HG03460 (cell line): Measurements from ENCODE around the gene RFX1.
"Not testable (repeated sequence)": the region's sequence is repeated elsewhere in the genome, so short reads cannot be mapped to it uniquely, and the experiment has no call there.

Source experiments
- ATAC-seq: cut with Tn5 transposase; IDR thresholded peaks from one replicate; pipeline ENCODE4 v1.9.1; 2021; ENCODE audit not compliant: unreplicated experiment

The RFX1 gene

GRCh38 chr19:13979686-13980085, 26.4 kb downstream of the RFX1 start:
- ATAC-seq = no peak

GRCh38 chr19:13979244-13979615, 26.9 kb downstream of the RFX1 start:
- no peak for ATAC-seq

- no peak for ATAC-seq
Observed at GRCh38 chr19:13978351-13979243, 27.5 kb downstream of the RFX1 start.

- no peak for ATAC-seq
Observed at GRCh38 chr19:13977803-13978202, 28.3 kb downstream of the RFX1 start.

GRCh38 chr19:13976446-13976845, 29.7 kb downstream of the RFX1 start:
- ATAC-seq = no peak

GRCh38 chr19:13975870-13976269, 30.2 kb downstream of the RFX1 start:
- ATAC-seq = no peak

- ATAC-seq = no peak
Observed at GRCh38 chr19:13974073-13974472, 32.0 kb downstream of the RFX1 start.

- ATAC-seq = not testable (repeated sequence)
Observed at GRCh38 chr19:13973479-13973878, 32.6 kb downstream of the RFX1 start.

GRCh38 chr19:13972368-13973155, 33.6 kb downstream of the RFX1 start:
- ATAC-seq = no peak

GRCh38 chr19:13971868-13972267, 34.3 kb downstream of the RFX1 start:
- ATAC-seq = not testable (repeated sequence)

- no peak for ATAC-seq
Observed at GRCh38 chr19:13969897-13970296, 36.2 kb downstream of the RFX1 start.

GRCh38 chr19:13968999-13969398, 37.1 kb downstream of the RFX1 start:
- no peak for ATAC-seq

GRCh38 chr19:13968383-13968935, 37.7 kb downstream of the RFX1 start:
- no peak for ATAC-seq

- not testable (repeated sequence) for ATAC-seq
Observed at GRCh38 chr19:13967206-13967605, 38.9 kb downstream of the RFX1 start.

- no peak for ATAC-seq
Observed at GRCh38 chr19:13966684-13967128, 39.4 kb downstream of the RFX1 start.

- no peak for ATAC-seq
Observed at GRCh38 chr19:13965926-13966683, 40.0 kb downstream of the RFX1 start.

GRCh38 chr19:13965377-13965896, 40.7 kb downstream of the RFX1 start:
- no peak for ATAC-seq

GRCh38 chr19:13964776-13965175, 41.3 kb downstream of the RFX1 start:
- ATAC-seq = no peak

GRCh38 chr19:13963603-13964105, 42.5 kb downstream of the RFX1 start:
- no peak for ATAC-seq
